Ishikawa (cell line): ENCODE data around the gene MBOAT7.

Experiments used
- CEBPB ChIP-seq: IDR thresholded peaks from 2 replicates; pipeline ENCODE4 v1.6.1; 2012
- CREB1 ChIP-seq: IDR thresholded peaks from 2 replicates; pipeline ENCODE4 v1.6.1; 2012; ENCODE audit warnings: low read depth
- EGR1 ChIP-seq: IDR thresholded peaks from 2 replicates; pipeline ENCODE4 v1.6.1; 2012
- EP300 ChIP-seq: IDR thresholded peaks from 2 replicates; pipeline ENCODE4 v1.6.1; 2012; ENCODE audit warnings: borderline replicate concordance
- FOXM1 ChIP-seq: IDR thresholded peaks from 2 replicates; pipeline ENCODE4 v1.6.1; 2012; ENCODE audit warnings: low read depth, borderline replicate concordance
- NFIC ChIP-seq: IDR thresholded peaks from 2 replicates; pipeline ENCODE4 v1.6.1; 2012
- RAD21 ChIP-seq: IDR thresholded peaks from 2 replicates; pipeline ENCODE4 v1.6.1; 2012; ENCODE audit warnings: low read depth
- TAF1 ChIP-seq: IDR thresholded peaks from 2 replicates; pipeline ENCODE4 v1.6.1; 2012; ENCODE audit warnings: low read depth, mild to moderate bottlenecking
- TCF12 ChIP-seq: IDR thresholded peaks from 2 replicates; pipeline ENCODE4 v1.6.1; 2012; ENCODE audit warnings: low read depth
- TEAD4 ChIP-seq: IDR thresholded peaks from 2 replicates; pipeline ENCODE4 v1.6.1; 2012
- YY1 ChIP-seq: IDR thresholded peaks from 2 replicates; pipeline ENCODE4 v1.6.1; 2012; ENCODE audit warnings: low read depth
- ZBTB7A ChIP-seq: IDR thresholded peaks from 2 replicates; pipeline ENCODE4 v1.6.1; 2012; ENCODE audit warnings: low read depth
- TF ChIP-seq, protein P1 (sequence below): IDR thresholded peaks from 2 replicates; pipeline ENCODE4 v1.6.1; 2012; ENCODE audit warnings: low read depth, mild to moderate bottlenecking
- TF ChIP-seq, protein P2 (sequence below): IDR thresholded peaks from 2 replicates; pipeline ENCODE4 v1.6.1; 2012
- TF ChIP-seq, protein P3 (sequence below): IDR thresholded peaks from 2 replicates; pipeline ENCODE4 v1.6.1; 2012

The MBOAT7 gene

DNA sequence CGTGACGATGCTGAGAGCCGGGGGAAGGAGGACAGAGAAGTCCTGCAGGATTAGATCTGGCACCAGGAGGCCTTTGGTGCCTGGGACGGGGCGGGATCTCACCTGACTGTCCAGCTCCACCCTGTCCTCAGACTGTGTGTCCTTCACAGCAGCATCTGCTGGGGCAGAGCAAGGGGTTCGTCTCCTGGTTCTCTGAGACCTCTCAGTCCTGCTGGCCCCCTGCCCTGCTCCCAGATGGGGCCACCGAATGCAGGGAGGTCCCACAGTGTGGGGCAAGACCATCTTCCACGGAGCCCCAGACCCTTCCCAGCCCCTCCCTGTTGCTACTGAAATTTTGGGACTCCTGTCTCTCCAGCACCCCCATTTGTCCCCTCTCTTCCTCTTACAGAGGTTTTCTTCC is 28.9 kb upstream of the MBOAT7 start:
- TF ChIP-seq EGR1, result no peak
- TF ChIP-seq, protein P1, sequence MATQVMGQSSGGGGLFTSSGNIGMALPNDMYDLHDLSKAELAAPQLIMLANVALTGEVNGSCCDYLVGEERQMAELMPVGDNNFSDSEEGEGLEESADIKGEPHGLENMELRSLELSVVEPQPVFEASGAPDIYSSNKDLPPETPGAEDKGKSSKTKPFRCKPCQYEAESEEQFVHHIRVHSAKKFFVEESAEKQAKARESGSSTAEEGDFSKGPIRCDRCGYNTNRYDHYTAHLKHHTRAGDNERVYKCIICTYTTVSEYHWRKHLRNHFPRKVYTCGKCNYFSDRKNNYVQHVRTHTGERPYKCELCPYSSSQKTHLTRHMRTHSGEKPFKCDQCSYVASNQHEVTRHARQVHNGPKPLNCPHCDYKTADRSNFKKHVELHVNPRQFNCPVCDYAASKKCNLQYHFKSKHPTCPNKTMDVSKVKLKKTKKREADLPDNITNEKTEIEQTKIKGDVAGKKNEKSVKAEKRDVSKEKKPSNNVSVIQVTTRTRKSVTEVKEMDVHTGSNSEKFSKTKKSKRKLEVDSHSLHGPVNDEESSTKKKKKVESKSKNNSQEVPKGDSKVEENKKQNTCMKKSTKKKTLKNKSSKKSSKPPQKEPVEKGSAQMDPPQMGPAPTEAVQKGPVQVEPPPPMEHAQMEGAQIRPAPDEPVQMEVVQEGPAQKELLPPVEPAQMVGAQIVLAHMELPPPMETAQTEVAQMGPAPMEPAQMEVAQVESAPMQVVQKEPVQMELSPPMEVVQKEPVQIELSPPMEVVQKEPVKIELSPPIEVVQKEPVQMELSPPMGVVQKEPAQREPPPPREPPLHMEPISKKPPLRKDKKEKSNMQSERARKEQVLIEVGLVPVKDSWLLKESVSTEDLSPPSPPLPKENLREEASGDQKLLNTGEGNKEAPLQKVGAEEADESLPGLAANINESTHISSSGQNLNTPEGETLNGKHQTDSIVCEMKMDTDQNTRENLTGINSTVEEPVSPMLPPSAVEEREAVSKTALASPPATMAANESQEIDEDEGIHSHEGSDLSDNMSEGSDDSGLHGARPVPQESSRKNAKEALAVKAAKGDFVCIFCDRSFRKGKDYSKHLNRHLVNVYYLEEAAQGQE, result no peak
- TF ChIP-seq, protein P2, sequence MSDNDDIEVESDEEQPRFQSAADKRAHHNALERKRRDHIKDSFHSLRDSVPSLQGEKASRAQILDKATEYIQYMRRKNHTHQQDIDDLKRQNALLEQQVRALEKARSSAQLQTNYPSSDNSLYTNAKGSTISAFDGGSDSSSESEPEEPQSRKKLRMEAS, result no peak
- no peak for TF ChIP-seq TAF1

DNA sequence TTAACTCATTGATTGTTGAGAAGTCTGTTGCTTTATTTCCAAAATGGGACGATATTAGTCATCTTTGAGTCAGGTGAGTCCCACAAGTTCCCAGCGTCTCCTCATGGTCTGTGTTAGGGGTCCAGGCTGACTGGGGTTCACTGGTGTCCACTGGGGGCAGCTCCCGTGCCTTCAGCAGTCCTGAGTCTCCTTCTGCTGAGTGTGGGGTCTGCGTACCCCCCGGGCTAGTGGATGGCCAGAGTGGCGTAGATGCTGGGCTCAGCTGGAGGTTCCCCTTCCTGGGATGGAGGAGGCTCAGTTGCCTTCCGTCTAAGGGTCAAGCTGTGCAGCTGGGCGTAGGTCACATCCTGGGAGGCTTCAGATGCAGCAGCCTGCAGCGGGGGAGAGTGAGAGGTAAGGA is 27.5 kb upstream of the MBOAT7 start:
- TF ChIP-seq RAD21 (no peak), TEAD4 (no peak), TCF12 (no peak), CREB1 (no peak), EP300 (no peak), TAF1 (no peak), ZBTB7A (no peak), YY1 (no peak), FOXM1 (no peak), EGR1 (no peak), NFIC (no peak), CEBPB (no peak)
- TF ChIP-seq, protein P3, sequence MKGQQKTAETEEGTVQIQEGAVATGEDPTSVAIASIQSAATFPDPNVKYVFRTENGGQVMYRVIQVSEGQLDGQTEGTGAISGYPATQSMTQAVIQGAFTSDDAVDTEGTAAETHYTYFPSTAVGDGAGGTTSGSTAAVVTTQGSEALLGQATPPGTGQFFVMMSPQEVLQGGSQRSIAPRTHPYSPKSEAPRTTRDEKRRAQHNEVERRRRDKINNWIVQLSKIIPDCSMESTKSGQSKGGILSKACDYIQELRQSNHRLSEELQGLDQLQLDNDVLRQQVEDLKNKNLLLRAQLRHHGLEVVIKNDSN, result no peak
- TF ChIP-seq, protein P2, result no peak
- TF ChIP-seq, protein P1, result no peak

DNA sequence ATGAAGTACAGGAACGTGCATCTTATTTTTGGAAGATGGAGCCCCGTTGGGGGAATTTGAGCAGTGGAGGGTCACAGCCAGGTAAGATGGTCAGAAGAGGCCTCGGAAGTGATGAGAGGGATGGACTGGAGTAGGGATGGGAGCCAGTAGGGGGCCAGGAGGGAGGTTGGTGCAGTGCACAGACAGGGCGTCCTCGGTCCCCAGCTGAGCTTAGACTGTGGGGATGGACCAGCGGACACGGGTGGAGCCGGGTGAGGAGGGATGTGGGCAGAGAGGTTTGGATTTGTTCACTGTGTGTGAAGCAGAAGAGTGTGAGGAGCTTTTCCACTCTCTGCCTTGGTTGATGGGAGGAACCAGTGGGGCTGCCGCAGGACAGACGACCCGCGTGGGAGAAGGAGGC is 21.9 kb upstream of the MBOAT7 start:
- TF ChIP-seq ZBTB7A (no peak), FOXM1 (no peak), YY1 (no peak), CREB1 (no peak), TAF1 (no peak), TEAD4 (no peak)
- TF ChIP-seq, protein P2, result no peak

DNA sequence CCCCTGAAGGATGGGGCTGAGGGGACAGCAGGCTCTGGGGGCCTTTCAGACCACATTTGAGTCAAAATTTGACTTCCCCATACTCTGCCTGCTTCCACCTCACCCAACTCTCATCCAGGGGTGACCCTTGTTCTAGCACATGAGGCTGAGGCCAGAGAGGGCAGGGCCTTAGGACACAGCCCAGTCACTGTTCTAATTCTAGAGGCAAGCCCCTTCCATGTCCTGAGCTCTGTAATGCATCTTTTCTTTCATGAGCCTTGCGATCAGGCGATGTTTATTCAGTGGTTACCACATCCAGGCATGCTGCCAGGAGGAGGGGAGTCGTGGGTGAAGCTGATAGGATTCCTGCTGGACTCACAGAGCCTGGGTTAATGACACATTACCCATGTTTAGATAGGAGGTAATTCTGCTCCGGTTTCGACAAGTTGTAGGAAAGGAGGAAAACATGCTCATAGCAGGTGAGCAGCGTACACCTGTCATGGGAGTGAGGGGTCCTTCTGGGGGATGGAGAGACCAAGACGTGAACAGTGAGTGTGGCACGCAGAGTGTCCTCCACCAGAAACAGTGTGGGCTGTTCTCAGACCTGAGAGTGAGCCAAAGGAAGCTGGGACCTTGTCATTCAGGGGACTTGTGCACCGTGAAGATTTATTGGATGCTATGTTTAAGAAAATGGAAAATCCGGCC is 20.6 kb upstream of the MBOAT7 start:
- TF ChIP-seq FOXM1 (no peak), CEBPB (0 out of 2 replicates have a peak, but pooled peaks have one; percentile 26), CREB1 (no peak)

DNA sequence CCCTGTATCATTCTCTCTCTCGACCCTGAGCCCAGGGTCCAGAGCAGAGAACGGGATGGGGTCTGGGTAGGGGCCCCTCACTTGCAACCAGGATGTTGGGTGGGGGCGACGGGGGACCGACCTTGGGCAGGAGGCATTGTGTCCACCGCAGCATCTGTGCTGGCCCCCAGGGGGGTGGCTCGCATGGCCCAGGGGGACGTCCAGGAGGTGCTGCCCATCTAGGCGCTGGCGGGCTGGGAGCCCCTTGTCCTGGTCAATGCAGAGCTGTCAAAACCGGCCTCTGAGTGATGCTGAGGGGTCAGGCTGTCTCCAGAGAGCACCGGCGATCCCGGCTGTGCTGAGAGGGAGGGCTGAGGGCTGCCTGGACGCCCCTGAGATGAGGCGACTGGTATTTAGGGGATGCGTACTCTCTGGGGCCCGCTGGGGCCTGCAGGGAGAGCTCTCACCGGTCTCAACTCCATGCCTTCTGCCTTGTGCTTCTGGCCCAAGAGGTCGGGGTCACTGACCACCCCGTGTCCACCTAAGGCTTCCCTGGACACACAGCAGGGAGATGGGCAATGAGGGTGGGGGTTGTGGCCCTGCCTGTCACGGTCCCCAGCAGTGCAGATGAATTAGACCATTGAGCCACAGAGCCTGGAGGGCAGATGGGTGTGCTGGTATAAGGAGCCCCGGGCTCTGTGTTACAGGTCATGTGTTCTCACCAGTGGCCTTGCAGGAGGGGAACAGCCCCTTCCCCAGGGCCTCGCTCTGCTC is 19.9 kb upstream of the MBOAT7 start:
- TF ChIP-seq TEAD4, result no peak
- peak; percentile 21; the same call in 1 of the 2 replicates for TF ChIP-seq ZBTB7A
- TF ChIP-seq EP300, result no peak
- TF ChIP-seq TAF1, result no peak
- no peak for TF ChIP-seq RAD21

DNA sequence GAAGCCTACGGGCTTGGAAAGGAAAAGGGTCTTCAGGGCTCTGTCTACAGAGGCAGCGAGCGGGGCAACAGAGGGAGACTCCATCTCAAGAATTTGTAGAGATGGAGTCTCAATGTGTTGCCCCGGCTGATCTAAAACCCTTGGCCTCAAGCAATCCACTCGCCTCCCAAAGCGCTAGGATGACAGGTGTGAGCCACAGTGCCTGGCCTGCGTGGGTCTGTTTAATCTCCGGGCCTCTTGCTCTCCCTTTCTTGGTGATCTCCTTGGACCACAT is 19.3 kb upstream of the MBOAT7 start:
- TF ChIP-seq EP300 (no peak), TCF12 (no peak), TEAD4 (no peak), EGR1 (no peak), ZBTB7A (no peak), RAD21 (no peak), YY1 (no peak), FOXM1 (no peak), CREB1 (no peak), TAF1 (no peak), CEBPB (no peak), NFIC (no peak)
- TF ChIP-seq, protein P3, result no peak
- TF ChIP-seq, protein P2, result no peak
- TF ChIP-seq, protein P1, result no peak
